ENCODE measurements around the gene TCEAL3. TPM values are rescaled to one million over a fixed set of nuclear protein-coding genes. Genes with fewer than 3 reads are reported as not detected.
A peak's percentile ranks its signal among the peaks of the same experiment; 100 is the strongest.

TCEAL3 gene
- polyA plus RNA-seq, 1 of the 3 experiments (the other 2 are of a cell fraction), result 26.7 TPM

DNA sequence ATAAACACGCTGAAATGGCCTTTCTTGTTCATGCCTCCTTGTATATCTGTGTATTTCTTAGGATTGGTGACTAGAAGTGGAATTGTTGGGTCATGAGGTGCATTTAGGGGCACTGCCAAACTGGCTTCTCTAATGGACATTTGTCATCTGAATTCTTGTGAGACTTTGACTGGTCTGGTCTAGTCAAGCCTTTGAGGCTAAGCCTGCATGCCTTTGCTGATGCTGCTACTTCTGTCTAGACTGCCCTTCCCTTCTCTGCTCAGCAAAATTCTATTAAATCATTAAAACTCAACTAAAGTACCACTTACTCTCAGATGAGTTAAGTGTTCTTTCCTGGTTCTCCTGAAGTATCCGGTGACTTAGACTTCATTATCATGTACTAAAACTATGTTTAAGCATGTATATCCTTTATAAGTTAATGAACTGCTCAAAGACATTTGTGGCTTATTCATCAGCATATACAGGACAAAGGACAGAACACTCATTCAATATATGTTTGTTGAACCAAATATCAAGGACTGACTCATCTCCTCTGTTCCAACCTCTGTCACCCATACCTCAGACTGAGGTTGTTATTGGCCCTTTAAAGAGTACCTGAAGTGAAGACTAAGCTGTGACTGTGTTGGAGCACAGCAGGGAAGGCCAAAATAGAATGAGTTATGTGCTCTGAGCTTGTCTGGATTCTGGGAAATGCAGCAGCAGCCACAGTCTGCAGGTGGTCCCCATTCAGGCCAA is 30.0 kb downstream of the TCEAL3 start:
- no peak overlapping the region for H3K4me2 ChIP-seq
- no peaks in the 10 kb centered on the region for H3K79me2 ChIP-seq (ENCODE audit: insufficient read depth)
- peak overlapping the region in 1 of 2 experiments; percentile 6; a peak in 1 of 4 replicates for H3K27ac ChIP-seq (ENCODE audit: low read depth in 2 of 2, low read length in 1 of 2)
- ChIA-PET POLR2A (interaction anchor here (1.4 kb wide), 1 partner anchor 7 kb away, joined by 7 read pairs; no protein-coding TSS in a partner anchor), CTCF (interaction anchor here (1.3 kb wide), 1 partner anchor 8 kb away, joined by 6 read pairs; no protein-coding TSS in a partner anchor)
- TF ChIP-seq NRF1 (IDR thresholded peaks at IDR 0.05; ENCODE audit: low read depth, low read length), result no peak
- TF ChIP-seq GABPA (IDR thresholded peaks at IDR 0.05; ENCODE audit: low read depth), result no peak
- no peak for TF ChIP-seq FOSL2 (IDR thresholded peaks at IDR 0.05; ENCODE audit: borderline replicate concordance, low read depth)
- no peak for TF ChIP-seq EZH2phosphoT487 (IDR thresholded peaks at IDR 0.05; ENCODE audit: borderline replicate concordance, low read depth)
- no peak for TF ChIP-seq FOXM1 (IDR thresholded peaks at IDR 0.05; ENCODE audit: low read depth)
- no peak for TF ChIP-seq MEF2A (IDR thresholded peaks at IDR 0.05; ENCODE audit: borderline replicate concordance, low read depth)
- no peak for TF ChIP-seq YY1 (IDR thresholded peaks at IDR 0.05; ENCODE audit: low read depth)
- TF ChIP-seq POLR2AphosphoS5 (IDR thresholded peaks at IDR 0.05; ENCODE audit: low read depth, low read length), result no peak
- no peak for TF ChIP-seq RXRA (IDR thresholded peaks at IDR 0.05; ENCODE audit: borderline replicate concordance, low read depth)
- TF ChIP-seq RFX5 (IDR thresholded peaks at IDR 0.05; ENCODE audit: low read length), result no peak
- no peak for TF ChIP-seq SIN3A (IDR thresholded peaks at IDR 0.05; ENCODE audit: borderline replicate concordance, low read depth, low read length)
- TF ChIP-seq, protein P1, sequence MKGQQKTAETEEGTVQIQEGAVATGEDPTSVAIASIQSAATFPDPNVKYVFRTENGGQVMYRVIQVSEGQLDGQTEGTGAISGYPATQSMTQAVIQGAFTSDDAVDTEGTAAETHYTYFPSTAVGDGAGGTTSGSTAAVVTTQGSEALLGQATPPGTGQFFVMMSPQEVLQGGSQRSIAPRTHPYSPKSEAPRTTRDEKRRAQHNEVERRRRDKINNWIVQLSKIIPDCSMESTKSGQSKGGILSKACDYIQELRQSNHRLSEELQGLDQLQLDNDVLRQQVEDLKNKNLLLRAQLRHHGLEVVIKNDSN (IDR thresholded peaks at IDR 0.05; ENCODE audit: borderline replicate concordance, low read depth), result no peak
- TF ChIP-seq, protein P2, sequence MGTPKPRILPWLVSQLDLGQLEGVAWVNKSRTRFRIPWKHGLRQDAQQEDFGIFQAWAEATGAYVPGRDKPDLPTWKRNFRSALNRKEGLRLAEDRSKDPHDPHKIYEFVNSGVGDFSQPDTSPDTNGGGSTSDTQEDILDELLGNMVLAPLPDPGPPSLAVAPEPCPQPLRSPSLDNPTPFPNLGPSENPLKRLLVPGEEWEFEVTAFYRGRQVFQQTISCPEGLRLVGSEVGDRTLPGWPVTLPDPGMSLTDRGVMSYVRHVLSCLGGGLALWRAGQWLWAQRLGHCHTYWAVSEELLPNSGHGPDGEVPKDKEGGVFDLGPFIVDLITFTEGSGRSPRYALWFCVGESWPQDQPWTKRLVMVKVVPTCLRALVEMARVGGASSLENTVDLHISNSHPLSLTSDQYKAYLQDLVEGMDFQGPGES (IDR thresholded peaks at IDR 0.05; ENCODE audit: low read depth, low read length), result no peak
- TF ChIP-seq EP300 (IDR thresholded peaks at IDR 0.05; ENCODE audit: borderline replicate concordance in 1 of 2, low read depth in 1 of 2, low read length in 1 of 2), result no peak
- TF ChIP-seq NFIC (IDR thresholded peaks at IDR 0.05; ENCODE audit: borderline replicate concordance), result no peak
- TF ChIP-seq, protein P3, sequence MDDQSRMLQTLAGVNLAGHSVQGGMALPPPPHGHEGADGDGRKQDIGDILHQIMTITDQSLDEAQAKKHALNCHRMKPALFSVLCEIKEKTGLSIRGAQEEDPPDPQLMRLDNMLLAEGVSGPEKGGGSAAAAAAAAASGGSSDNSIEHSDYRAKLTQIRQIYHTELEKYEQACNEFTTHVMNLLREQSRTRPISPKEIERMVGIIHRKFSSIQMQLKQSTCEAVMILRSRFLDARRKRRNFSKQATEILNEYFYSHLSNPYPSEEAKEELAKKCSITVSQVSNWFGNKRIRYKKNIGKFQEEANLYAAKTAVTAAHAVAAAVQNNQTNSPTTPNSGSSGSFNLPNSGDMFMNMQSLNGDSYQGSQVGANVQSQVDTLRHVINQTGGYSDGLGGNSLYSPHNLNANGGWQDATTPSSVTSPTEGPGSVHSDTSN (IDR thresholded peaks at IDR 0.05), result no peak
- TF ChIP-seq, protein P4, sequence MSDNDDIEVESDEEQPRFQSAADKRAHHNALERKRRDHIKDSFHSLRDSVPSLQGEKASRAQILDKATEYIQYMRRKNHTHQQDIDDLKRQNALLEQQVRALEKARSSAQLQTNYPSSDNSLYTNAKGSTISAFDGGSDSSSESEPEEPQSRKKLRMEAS (IDR thresholded peaks at IDR 0.05; ENCODE audit: low read depth), result no peak
- TF ChIP-seq, protein P5, sequence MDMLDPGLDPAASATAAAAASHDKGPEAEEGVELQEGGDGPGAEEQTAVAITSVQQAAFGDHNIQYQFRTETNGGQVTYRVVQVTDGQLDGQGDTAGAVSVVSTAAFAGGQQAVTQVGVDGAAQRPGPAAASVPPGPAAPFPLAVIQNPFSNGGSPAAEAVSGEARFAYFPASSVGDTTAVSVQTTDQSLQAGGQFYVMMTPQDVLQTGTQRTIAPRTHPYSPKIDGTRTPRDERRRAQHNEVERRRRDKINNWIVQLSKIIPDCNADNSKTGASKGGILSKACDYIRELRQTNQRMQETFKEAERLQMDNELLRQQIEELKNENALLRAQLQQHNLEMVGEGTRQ (IDR thresholded peaks at IDR 0.05; ENCODE audit: borderline replicate concordance, low read depth, low read length), result no peak
- TF ChIP-seq, protein P6, sequence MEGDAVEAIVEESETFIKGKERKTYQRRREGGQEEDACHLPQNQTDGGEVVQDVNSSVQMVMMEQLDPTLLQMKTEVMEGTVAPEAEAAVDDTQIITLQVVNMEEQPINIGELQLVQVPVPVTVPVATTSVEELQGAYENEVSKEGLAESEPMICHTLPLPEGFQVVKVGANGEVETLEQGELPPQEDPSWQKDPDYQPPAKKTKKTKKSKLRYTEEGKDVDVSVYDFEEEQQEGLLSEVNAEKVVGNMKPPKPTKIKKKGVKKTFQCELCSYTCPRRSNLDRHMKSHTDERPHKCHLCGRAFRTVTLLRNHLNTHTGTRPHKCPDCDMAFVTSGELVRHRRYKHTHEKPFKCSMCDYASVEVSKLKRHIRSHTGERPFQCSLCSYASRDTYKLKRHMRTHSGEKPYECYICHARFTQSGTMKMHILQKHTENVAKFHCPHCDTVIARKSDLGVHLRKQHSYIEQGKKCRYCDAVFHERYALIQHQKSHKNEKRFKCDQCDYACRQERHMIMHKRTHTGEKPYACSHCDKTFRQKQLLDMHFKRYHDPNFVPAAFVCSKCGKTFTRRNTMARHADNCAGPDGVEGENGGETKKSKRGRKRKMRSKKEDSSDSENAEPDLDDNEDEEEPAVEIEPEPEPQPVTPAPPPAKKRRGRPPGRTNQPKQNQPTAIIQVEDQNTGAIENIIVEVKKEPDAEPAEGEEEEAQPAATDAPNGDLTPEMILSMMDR (IDR thresholded peaks at IDR 0.05), result no peak
- H3F3A ChIP-seq (replicated peaks; ENCODE audit: insufficient read depth), result peaks cover 4% of the 10 kb centered on the region
- H2AFZ ChIP-seq (ENCODE audit: low read depth), result 0 out of 2 replicates have a peak overlapping the region, but pooled peaks have one; percentile 9
- H3K36me3 ChIP-seq (replicated peaks in 1 of 2; ENCODE audit: control insufficient read depth in 1 of 2, insufficient read depth in 2 of 2, low read length in 1 of 2), result no peaks in the 10 kb centered on the region
- H4K20me1 ChIP-seq (ENCODE audit: insufficient read depth), result no peaks in the 10 kb centered on the region
- WGBS (ENCODE audit: low lambda C conversion rate), result 30% methylated on average over 2 of the region's 2 CpGs
- no peak for DNase-seq
- no peaks in the 10 kb centered on the region for H3K9me3 ChIP-seq
- no peak overlapping the region for H3K9ac ChIP-seq
- no peaks in the 10 kb centered on the region for H3K9me2 ChIP-seq
- no peaks in the 10 kb centered on the region for H3K27me3 ChIP-seq (ENCODE audit: insufficient read depth)
- no peak overlapping the region for H3K4me3 ChIP-seq (ENCODE audit: low read depth in 2 of 2, low read length in 1 of 2)
- H3K4me1 ChIP-seq (ENCODE audit: control insufficient read depth in 1 of 2, insufficient read depth in 2 of 2, low read depth in 1 of 2, low read length in 1 of 2), result peaks cover 0 to 4% of the 10 kb centered on the region in 2 experiments; a peak in 2 of 4 replicates
